Activated naive CD4-positive, alpha-beta T cell treated with anti-CD3 and anti-CD28 coated beads, Interleukin-2, amount 10 ng/mL, durations not matched to agents 7 days and 5 days (primary cell): Measurements from ENCODE around the gene FMNL1.

ENCODE experiments used
- CTCF ChIA-PET: fragments of 350-600 bp; sonication (Branson Sonifier 250); formaldehyde crosslinking; loops from one replicate; lab custom pipeline; 2021; ENCODE audit warnings: antibody characterized with exemption; lab: Charles Lee
- DNase-seq: peaks from one replicate; pipeline ENCODE4 v3.0.0-alpha.2; 2020
- H3K27ac Mint-ChIP-seq: one replicate; pipeline ENCODE4 v1.8.0; 2021; ENCODE audit warnings: mild to moderate bottlenecking, moderate library complexity, mixed read lengths
- H3K27me3 Mint-ChIP-seq: one replicate; pipeline ENCODE4 v1.8.0; 2021; ENCODE audit warnings: mild to moderate bottlenecking, mixed read lengths
- H3K36me3 Mint-ChIP-seq: one replicate; pipeline ENCODE4 v1.8.0; 2021; ENCODE audit warnings: mixed read lengths
- H3K4me1 Mint-ChIP-seq: one replicate; pipeline ENCODE4 v1.8.0; 2021; ENCODE audit warnings: mixed read lengths
- H3K4me3 Mint-ChIP-seq: one replicate; pipeline ENCODE4 v1.8.0; 2021; ENCODE audit warnings: mild to moderate bottlenecking, moderate library complexity, mixed read lengths
- H3K9me3 Mint-ChIP-seq: one replicate; pipeline ENCODE4 v1.8.0; 2021; ENCODE audit warnings: mixed read lengths

Gene FMNL1

DNA sequence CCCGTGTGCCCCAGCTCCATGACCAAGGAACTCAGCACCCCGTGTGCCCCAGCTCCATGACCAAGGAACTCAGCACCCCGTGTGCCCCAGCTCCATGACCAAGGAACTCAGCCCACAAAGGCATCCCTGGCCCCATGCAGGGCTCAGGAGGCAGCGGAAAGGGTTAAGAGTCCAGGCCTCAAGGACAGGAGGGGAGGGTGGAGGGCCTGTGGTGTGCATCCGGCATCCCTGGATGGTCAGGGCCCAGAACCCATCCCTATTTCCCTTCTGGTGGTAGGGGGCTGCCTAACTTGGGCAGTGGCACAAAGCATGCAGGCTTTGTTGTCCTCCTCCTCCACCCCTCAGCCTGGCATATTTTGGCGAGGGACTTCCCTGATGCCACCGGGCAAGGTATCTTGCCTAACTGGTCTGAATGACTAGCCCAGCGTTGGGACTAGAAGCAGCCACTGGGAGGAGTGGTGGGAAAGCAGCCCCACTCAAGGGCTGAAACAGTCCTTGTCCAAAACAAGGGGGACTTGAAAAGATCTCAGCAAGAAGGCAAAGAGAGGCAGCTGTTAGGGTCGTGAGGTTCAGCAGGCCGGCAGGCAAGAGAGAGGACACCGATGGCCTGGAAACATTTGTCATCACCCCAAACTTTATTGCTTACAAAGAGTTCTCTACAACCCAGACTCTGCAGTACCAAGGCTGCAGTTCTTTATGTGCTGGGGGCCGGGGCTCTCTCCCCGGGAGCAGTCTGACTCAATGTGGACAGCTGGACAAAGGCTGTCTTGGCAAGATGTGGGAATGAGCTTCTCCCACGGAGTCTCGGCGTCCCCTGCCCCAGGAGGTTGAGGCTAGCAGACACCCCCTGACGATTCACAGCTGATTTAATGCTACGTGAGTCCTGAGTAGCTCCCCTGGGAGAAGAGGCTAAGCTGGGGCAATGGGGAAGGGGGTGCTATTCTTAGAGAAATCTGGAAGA is 41.1 kb downstream of the FMNL1 start:
- Mint-ChIP-seq H3K9me3 (no peaks in the 10 kb centered on the region), H3K27me3 (no peaks in the 10 kb centered on the region), H3K4me1 (peaks cover 27% of the 10 kb centered on the region), H3K4me3 (peak overlapping the region; percentile 70), H3K36me3 (peaks cover 27% of the 10 kb centered on the region), H3K27ac (peak overlapping the region; percentile 81)
- no peak for DNase-seq
- CTCF ChIA-PET: interaction anchor here (0.9 kb wide), 1 partner anchor 138 kb away, joined by 3 read pairs; no protein-coding TSS in a partner anchor

- H3K27me3 Mint-ChIP-seq: no peaks in the 10 kb centered on the region
- peak overlapping the region; percentile 81 for H3K27ac Mint-ChIP-seq
These were observed 41.8 kb downstream of the FMNL1 start for GRCh38 chr17:45263477-45263860.

GRCh38 chr17:45264430-45264829 is 42.7 kb downstream of the FMNL1 start:
- peaks cover 27% of the 10 kb centered on the region for H3K4me1 Mint-ChIP-seq
- H3K4me3 Mint-ChIP-seq: no peak overlapping the region
- DNase-seq: no peak
- H3K36me3 Mint-ChIP-seq: peaks cover 37% of the 10 kb centered on the region
- no peaks in the 10 kb centered on the region for H3K27me3 Mint-ChIP-seq
- CTCF ChIA-PET: interaction anchor here (0.9 to 5.6 kb wide), 3 partner anchors 9 to 45 kb away, joined by 3 to 39 read pairs (median 3); no protein-coding TSS in a partner anchor
- H3K27ac Mint-ChIP-seq: no peak overlapping the region
- no peaks in the 10 kb centered on the region for H3K9me3 Mint-ChIP-seq

More at GRCh38 chr17:45263477-45263860, 41.8 kb downstream of the FMNL1 start:
- H3K4me1 Mint-ChIP-seq: peaks cover 27% of the 10 kb centered on the region
- H3K36me3 Mint-ChIP-seq: peaks cover 31% of the 10 kb centered on the region
- H3K9me3 Mint-ChIP-seq: no peaks in the 10 kb centered on the region
- CTCF ChIA-PET: interaction anchor here (0.6 to 0.9 kb wide), 2 partner anchors 94 to 137 kb away, joined by 3 read pairs; no protein-coding TSS in a partner anchor
- DNase-seq: no peak
- no peak overlapping the region for H3K4me3 Mint-ChIP-seq

DNA sequence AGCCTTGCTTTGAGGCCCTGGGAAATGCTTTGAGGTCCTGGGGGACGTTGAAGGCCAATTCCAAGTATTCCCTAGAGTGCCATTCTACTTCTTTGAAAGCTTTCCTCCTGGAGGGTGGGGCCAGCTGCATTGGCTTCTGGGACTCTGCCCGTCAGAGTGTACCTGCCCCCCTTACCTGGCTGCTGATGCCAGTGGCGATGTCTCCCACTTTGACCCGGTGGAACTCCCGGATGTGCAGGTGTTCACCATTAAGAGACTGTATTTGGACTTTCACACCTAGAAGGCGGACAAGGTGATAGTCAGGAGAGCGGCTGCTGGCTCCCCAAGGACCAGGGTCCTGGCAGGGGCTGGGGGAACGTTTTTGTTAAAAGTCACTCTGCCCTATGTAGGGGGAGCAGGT is 43.3 kb downstream of the FMNL1 start:
- H3K4me1 Mint-ChIP-seq: peaks cover 27% of the 10 kb centered on the region
- CTCF ChIA-PET: interaction anchor here (0.9 to 5.6 kb wide), 4 partner anchors 9 to 46 kb away, joined by 3 to 39 read pairs (median 10); no protein-coding TSS in a partner anchor

GRCh38 chr17:45265821-45266220 is 44.1 kb downstream of the FMNL1 start:
- H3K27me3 Mint-ChIP-seq: no peaks in the 10 kb centered on the region
- CTCF ChIA-PET: interaction anchor here (1.4 to 5.6 kb wide), 3 partner anchors 11 to 120 kb away, joined by 3 to 39 read pairs (median 16); no protein-coding TSS in a partner anchor
- no peak overlapping the region for H3K4me3 Mint-ChIP-seq
- H3K4me1 Mint-ChIP-seq: peaks cover 21% of the 10 kb centered on the region
- H3K36me3 Mint-ChIP-seq: peaks cover 46% of the 10 kb centered on the region
- H3K9me3 Mint-ChIP-seq: no peaks in the 10 kb centered on the region
- peak overlapping the region; percentile 62 for H3K27ac Mint-ChIP-seq
- DNase-seq: no peak

More for the DNA sequence above, 43.3 kb downstream of the FMNL1 start:
- H3K27me3 Mint-ChIP-seq: no peaks in the 10 kb centered on the region
- H3K4me3 Mint-ChIP-seq: no peak overlapping the region
- H3K36me3 Mint-ChIP-seq: peaks cover 42% of the 10 kb centered on the region
- no peaks in the 10 kb centered on the region for H3K9me3 Mint-ChIP-seq
- DNase-seq: no peak
- no peak overlapping the region for H3K27ac Mint-ChIP-seq

GRCh38 chr17:45266372-45266926 is 44.8 kb downstream of the FMNL1 start:
- H3K27ac Mint-ChIP-seq: no peak overlapping the region
- H3K4me3 Mint-ChIP-seq: no peak overlapping the region
- peaks cover 16% of the 10 kb centered on the region for H3K4me1 Mint-ChIP-seq
- CTCF ChIA-PET: interaction anchor here (1.4 to 5.6 kb wide), 3 partner anchors 10 to 119 kb away, joined by 3 to 39 read pairs (median 16); no protein-coding TSS in a partner anchor
- H3K9me3 Mint-ChIP-seq: no peaks in the 10 kb centered on the region
- no peak for DNase-seq
- no peaks in the 10 kb centered on the region for H3K27me3 Mint-ChIP-seq
- H3K36me3 Mint-ChIP-seq: peaks cover 49% of the 10 kb centered on the region

DNA sequence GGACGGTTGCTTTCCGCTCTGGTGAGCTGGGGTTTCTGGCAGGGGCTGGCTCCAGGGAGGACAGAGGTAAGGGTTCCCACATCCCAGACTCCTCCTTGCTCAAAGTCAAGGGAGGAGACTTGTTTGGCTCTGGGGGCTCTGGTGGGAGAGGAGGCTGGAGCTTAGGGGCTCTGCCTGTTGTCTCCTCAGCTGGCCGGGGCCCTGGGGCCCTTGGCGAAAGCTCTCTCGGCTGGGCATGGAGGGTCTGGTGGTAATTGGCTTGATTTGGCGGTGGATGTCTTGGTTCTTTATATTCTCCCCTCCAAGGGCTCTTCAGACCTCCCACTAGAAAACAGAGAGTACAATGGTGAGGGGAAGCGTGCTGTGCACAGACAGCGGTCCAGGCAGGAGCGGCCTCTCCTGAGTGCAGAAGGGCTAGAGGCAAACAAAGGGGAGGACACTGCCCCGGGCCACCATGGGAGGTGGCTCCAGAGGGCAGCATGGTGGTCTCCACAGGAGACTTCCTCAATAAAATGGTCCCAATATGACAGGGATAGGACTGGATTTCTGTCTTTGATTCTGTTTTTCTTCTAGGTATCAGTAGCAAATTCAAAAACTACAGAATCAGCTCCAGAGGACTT is 45.9 kb downstream of the FMNL1 start:
- DNase-seq: no peak
- H3K4me1 Mint-ChIP-seq: peaks cover 7% of the 10 kb centered on the region
- H3K27ac Mint-ChIP-seq: peak overlapping the region; percentile 64
- CTCF ChIA-PET: interaction anchor here (1.4 to 5.6 kb wide), 3 partner anchors 9 to 118 kb away, joined by 3 to 39 read pairs (median 16); no protein-coding TSS in a partner anchor
- H3K9me3 Mint-ChIP-seq: no peaks in the 10 kb centered on the region
- H3K27me3 Mint-ChIP-seq: no peaks in the 10 kb centered on the region
- H3K36me3 Mint-ChIP-seq: peaks cover 52% of the 10 kb centered on the region
- H3K4me3 Mint-ChIP-seq: no peak overlapping the region

DNA sequence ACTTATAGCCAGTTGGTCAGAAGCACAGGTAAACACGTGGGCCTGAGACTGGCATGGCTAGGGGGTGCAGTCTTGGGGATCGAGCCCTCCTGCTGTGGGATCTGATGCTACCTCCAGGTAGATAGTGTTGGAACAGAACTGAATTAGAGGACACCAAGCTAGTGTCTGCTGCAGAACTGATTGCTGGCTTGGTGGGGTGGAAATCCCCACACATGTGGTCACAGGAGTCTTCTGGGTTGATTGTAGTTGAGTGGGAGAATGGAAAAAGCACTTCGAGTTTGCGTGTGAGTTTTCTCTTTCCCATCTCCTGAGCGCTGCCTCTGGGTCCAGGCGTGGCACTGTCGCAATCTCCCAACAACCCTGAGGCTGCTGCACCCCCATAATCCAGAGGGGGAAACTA is 48.2 kb downstream of the FMNL1 start:
- Mint-ChIP-seq H3K27ac (no peak overlapping the region), H3K36me3 (peaks cover 53% of the 10 kb centered on the region), H3K4me1 (no peaks in the 10 kb centered on the region), H3K9me3 (no peaks in the 10 kb centered on the region), H3K4me3 (no peak overlapping the region), H3K27me3 (no peaks in the 10 kb centered on the region)
- no peak for DNase-seq
- CTCF ChIA-PET: interaction anchor here (1.3 to 5.6 kb wide), 4 partner anchors 13 to 51 kb away, joined by 5 to 39 read pairs (median 10); no protein-coding TSS in a partner anchor

DNA sequence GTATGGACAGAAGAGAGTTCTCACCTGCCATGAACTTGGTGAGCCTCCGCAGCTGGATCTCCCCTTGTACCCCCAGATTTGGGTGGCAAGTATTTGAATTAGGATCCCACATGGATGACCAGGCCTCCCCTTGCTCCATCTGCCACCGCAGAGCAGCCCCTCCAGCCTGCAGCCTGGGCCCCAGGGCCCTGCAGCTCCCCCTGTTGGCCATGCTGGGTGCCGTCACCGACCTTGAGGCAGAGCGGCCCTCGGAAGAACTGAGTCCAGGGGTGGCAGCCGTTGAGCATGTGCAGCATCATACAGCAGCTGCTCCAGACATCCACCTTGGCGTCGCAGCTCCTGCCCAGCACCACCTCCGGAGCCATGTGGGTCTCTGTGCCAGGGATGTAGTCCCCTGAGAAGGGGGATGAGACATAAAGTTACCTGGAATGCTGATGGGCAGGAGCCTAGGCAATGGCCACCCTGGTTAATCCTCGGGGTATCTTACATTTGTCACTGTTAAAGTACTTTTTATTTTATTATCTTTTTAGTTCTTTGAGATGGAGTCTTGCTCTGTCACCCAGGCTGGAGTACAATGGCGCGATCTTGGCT is 49.2 kb downstream of the FMNL1 start:
- Mint-ChIP-seq H3K9me3 (no peaks in the 10 kb centered on the region), H3K36me3 (peaks cover 50% of the 10 kb centered on the region), H3K4me1 (no peaks in the 10 kb centered on the region), H3K27ac (peak overlapping the region; percentile 37), H3K27me3 (no peaks in the 10 kb centered on the region), H3K4me3 (no peak overlapping the region)
- CTCF ChIA-PET: interaction anchor here (1.2 to 4.7 kb wide), 8 partner anchors 13 to 136 kb away, joined by 4 to 41 read pairs (median 6); partner anchors contain the start of gene ACBD4
- DNase-seq: peak; percentile 71

DNA sequence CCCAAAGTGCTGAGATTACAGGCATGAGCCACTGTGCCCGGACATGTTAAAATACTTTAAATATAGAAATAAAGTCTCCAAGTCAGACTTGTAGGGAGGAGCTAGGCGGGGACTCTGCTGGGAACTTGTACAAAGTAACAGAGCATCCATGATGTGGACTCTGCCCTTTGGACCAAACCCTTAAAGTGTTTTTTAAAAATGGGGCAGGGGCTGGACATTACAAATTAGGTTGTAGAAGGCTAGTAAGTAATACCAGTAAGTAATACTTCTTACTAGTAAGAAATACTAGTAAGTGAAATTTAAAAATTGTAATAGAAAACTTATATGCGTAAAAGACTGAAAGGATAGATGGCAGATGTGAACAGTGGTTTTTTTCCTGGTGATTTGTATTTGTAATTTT is 49.9 kb downstream of the FMNL1 start:
- Mint-ChIP-seq H3K27ac (no peak overlapping the region), H3K9me3 (no peaks in the 10 kb centered on the region), H3K4me3 (no peak overlapping the region), H3K36me3 (peaks cover 48% of the 10 kb centered on the region), H3K4me1 (no peaks in the 10 kb centered on the region), H3K27me3 (no peaks in the 10 kb centered on the region)
- CTCF ChIA-PET: interaction anchor here (0.6 to 4.7 kb wide), 8 partner anchors 17 to 136 kb away, joined by 3 to 41 read pairs (median 6); partner anchors contain the start of gene ACBD4
- DNase-seq: no peak

GRCh38 chr17:45273551-45273957 is 51.9 kb downstream of the FMNL1 start:
- H3K9me3 Mint-ChIP-seq: no peaks in the 10 kb centered on the region

GRCh38 chr17:45274033-45274432 is 52.3 kb downstream of the FMNL1 start:
- CTCF ChIA-PET: interaction anchor here (1.8 to 4.7 kb wide), 2 partner anchors 54 to 120 kb away, joined by 4 to 41 read pairs; no protein-coding TSS in a partner anchor

More at GRCh38 chr17:45273551-45273957, 51.9 kb downstream of the FMNL1 start:
- DNase-seq: no peak
- Mint-ChIP-seq H3K4me3 (no peak overlapping the region), H3K4me1 (peaks cover 9% of the 10 kb centered on the region), H3K27me3 (no peaks in the 10 kb centered on the region), H3K36me3 (peaks cover 35% of the 10 kb centered on the region), H3K27ac (no peak overlapping the region)
- CTCF ChIA-PET: interaction anchor here (4.7 kb wide), 1 partner anchor 54 kb away, joined by 41 read pairs; no protein-coding TSS in a partner anchor

DNA sequence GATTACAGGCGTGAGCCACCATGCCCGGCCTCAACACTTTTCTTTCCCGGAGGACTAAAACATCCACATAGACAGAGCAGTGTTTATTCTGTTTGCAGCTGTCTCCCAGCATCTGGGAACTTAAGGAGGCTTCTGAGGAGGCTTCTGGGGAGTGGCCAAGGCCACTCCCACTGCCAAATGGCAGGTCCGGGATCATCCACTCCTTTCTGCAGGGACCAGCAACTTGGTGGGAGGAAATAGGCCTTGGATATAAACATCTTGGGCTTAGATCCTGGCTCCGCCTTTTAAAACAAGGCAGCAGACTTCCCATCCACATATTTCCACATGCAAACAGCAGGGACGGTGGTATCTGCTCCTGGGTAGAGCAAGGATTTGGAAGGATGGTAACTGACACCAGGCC is 54.3 kb downstream of the FMNL1 start:
- CTCF ChIA-PET: interaction anchor here (0.9 to 4.6 kb wide), 15 partner anchors 9 to 122 kb away, joined by 3 to 116 read pairs (median 7); partner anchors contain the start of gene MAP3K14
- H3K27ac Mint-ChIP-seq: no peak overlapping the region
- peaks cover 16% of the 10 kb centered on the region for H3K4me1 Mint-ChIP-seq
- DNase-seq: no peak
- H3K27me3 Mint-ChIP-seq: no peaks in the 10 kb centered on the region
- peaks cover 24% of the 10 kb centered on the region for H3K36me3 Mint-ChIP-seq
- H3K4me3 Mint-ChIP-seq: no peak overlapping the region
- no peaks in the 10 kb centered on the region for H3K9me3 Mint-ChIP-seq

More at GRCh38 chr17:45274033-45274432, 52.3 kb downstream of the FMNL1 start:
- Mint-ChIP-seq H3K9me3 (no peaks in the 10 kb centered on the region), H3K4me3 (no peak overlapping the region), H3K27me3 (no peaks in the 10 kb centered on the region), H3K36me3 (peaks cover 34% of the 10 kb centered on the region), H3K4me1 (peaks cover 10% of the 10 kb centered on the region), H3K27ac (no peak overlapping the region)
- DNase-seq: no peak
